ENCODE data around the gene SLC44A5. TPM values are rescaled to one million over a fixed set of nuclear protein-coding genes. Genes with fewer than 3 reads are reported as not detected.

SLC44A5 gene
- total and polyA plus RNA-seq, 4 donors: 0.13 to 1.1 (median 0.22) TPM

DNA sequence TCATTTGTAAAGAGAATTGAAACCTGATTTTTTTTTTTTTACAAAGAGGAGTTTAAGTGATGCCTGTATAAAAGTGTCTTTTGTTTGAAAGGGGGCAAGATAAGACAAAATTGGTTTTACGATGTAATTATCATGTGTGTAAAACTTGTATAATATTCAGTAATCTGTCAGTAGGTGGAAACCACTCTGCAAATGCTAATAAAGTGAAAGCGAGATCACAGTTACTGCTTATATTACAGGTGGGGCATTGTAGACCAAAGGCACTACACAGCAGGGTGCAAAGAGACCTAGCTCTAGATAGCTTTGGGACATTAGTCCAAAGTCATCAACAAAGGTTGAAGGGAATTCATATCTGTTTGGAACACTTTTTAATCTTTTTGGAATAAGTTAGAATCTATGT lies 302.5 kb downstream of the SLC44A5 start:
- H3K9me3 ChIP-seq (ENCODE audit: control insufficient read depth in 4 of 4, low read length in 3 of 4): no peaks in the 10 kb centered on the region
- H3K4me1 ChIP-seq (ENCODE audit: control insufficient read depth in 4 of 4, insufficient read depth in 4 of 4, low read length in 3 of 4): no peaks in the 10 kb centered on the region
- no peak overlapping the region for H3K27ac ChIP-seq (ENCODE audit: low read depth in 1 of 2, low read length in 2 of 2)
- H3K36me3 ChIP-seq (ENCODE audit: control insufficient read depth in 4 of 4, insufficient read depth in 3 of 4, low read depth in 1 of 4, low read length in 3 of 4): no peaks in the 10 kb centered on the region
- WGBS: 76% methylated on average over 2 of the region's 2 CpGs
- no peak overlapping the region for H3K9ac ChIP-seq (ENCODE audit: low read depth in 1 of 2, low read length in 2 of 2)
- no peak for TF ChIP-seq YY1 (IDR thresholded peaks at IDR 0.05)
- TF ChIP-seq RXRA (IDR thresholded peaks at IDR 0.05): no peak
- no peak for TF ChIP-seq RAD21 (IDR thresholded peaks at IDR 0.05)
- no peak for TF ChIP-seq FOXA1 (IDR thresholded peaks at IDR 0.05)
- TF ChIP-seq EGR1 (IDR thresholded peaks at IDR 0.05; ENCODE audit: low read depth in 2 of 2): no peak
- TF ChIP-seq FOXA2 (IDR thresholded peaks at IDR 0.05): no peak
- TF ChIP-seq, protein P1, sequence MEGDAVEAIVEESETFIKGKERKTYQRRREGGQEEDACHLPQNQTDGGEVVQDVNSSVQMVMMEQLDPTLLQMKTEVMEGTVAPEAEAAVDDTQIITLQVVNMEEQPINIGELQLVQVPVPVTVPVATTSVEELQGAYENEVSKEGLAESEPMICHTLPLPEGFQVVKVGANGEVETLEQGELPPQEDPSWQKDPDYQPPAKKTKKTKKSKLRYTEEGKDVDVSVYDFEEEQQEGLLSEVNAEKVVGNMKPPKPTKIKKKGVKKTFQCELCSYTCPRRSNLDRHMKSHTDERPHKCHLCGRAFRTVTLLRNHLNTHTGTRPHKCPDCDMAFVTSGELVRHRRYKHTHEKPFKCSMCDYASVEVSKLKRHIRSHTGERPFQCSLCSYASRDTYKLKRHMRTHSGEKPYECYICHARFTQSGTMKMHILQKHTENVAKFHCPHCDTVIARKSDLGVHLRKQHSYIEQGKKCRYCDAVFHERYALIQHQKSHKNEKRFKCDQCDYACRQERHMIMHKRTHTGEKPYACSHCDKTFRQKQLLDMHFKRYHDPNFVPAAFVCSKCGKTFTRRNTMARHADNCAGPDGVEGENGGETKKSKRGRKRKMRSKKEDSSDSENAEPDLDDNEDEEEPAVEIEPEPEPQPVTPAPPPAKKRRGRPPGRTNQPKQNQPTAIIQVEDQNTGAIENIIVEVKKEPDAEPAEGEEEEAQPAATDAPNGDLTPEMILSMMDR (IDR thresholded peaks at IDR 0.05; ENCODE audit: low read depth, low read length, missing input control): no peak
- TF ChIP-seq, protein P2, sequence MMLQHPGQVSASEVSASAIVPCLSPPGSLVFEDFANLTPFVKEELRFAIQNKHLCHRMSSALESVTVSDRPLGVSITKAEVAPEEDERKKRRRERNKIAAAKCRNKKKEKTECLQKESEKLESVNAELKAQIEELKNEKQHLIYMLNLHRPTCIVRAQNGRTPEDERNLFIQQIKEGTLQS (IDR thresholded peaks at IDR 0.05): no peak
- DNase-seq (ENCODE audit: low spot score): no peak
- H3K27me3 ChIP-seq (ENCODE audit: control insufficient read depth in 4 of 4, insufficient read depth in 4 of 4, low read length in 3 of 4): peaks cover 0 to 3% (median 0%) of the 10 kb centered on the region in 4 donors
- H3K4me3 ChIP-seq (ENCODE audit: low read depth in 1 of 3, low read length in 3 of 3): no peak overlapping the region

DNA sequence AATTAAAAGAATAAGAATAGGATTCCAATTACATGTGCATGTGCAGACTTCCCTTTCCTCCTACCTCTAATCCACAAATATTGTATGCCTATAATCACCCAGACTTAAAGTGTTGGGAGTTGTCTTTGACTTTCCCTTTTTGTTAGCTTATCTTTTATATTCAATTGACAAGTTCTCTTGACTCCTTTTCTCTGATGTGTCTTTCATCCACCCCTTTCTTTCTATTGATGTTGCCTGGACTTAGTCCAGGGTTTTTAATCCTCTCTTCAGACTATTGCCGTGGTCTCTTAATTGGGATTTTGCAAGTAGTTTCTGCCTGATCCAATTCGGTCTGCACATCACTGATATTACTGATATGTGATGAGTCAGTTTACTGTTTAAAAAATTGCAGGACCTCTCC lies 305.9 kb downstream of the SLC44A5 start:
- WGBS: 90% methylated on average over 2 of the region's 2 CpGs
- no peak overlapping the region for H3K4me3 ChIP-seq (ENCODE audit: low read depth in 1 of 3, low read length in 3 of 3)
- no peak overlapping the region for H3K9ac ChIP-seq (ENCODE audit: low read depth in 1 of 2, low read length in 2 of 2)
- H3K27me3 ChIP-seq (ENCODE audit: control insufficient read depth in 4 of 4, insufficient read depth in 4 of 4, low read length in 3 of 4): peaks cover 0 to 3% (median 0%) of the 10 kb centered on the region in 4 donors
- TF ChIP-seq SP1 (IDR thresholded peaks at IDR 0.05) (no peak), YY1 (IDR thresholded peaks at IDR 0.05) (no peak)
- TF ChIP-seq, protein P2 (IDR thresholded peaks at IDR 0.05): no peak
- no peak for DNase-seq (ENCODE audit: low spot score)
- no peaks in the 10 kb centered on the region for H3K36me3 ChIP-seq (ENCODE audit: control insufficient read depth in 4 of 4, insufficient read depth in 3 of 4, low read depth in 1 of 4, low read length in 3 of 4)
- H3K4me1 ChIP-seq (ENCODE audit: control insufficient read depth in 4 of 4, insufficient read depth in 4 of 4, low read length in 3 of 4): no peaks in the 10 kb centered on the region
- no peak overlapping the region for H3K27ac ChIP-seq (ENCODE audit: low read depth in 1 of 2, low read length in 2 of 2)
- no peaks in the 10 kb centered on the region for H3K9me3 ChIP-seq (ENCODE audit: control insufficient read depth in 4 of 4, low read length in 3 of 4)

DNA sequence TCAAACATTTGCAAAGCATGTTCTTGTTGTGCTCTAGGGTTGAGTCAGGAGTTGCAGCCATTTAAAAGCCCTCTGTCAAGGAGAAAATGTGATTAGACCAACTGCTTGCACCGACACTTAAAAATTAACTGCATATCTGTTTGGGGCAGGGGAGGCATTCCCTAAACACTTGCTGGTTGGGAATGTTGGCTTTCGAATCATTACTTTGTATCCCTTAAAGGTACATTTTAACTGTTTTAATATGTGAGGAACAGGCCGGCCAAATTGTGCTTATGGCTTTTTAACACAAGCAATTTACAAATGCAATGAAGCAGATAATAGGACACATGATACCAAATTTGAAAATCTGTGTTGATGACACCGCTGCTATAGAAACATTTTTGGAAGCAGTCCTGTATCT lies 317.6 kb downstream of the SLC44A5 start:
- TF ChIP-seq RAD21 (IDR thresholded peaks at IDR 0.05): no peak
- TF ChIP-seq, protein P1 (IDR thresholded peaks at IDR 0.05; ENCODE audit: low read depth, low read length, missing input control): no peak
- no peak for TF ChIP-seq RXRA (IDR thresholded peaks at IDR 0.05)
- no peak for TF ChIP-seq FOXA1 (IDR thresholded peaks at IDR 0.05)
- no peak for TF ChIP-seq GABPA (IDR thresholded peaks at IDR 0.05 in 1 of 2, conservative IDR thresholded peaks at IDR 0.05 in 1 of 2)
- no peak for TF ChIP-seq FOXA2 (IDR thresholded peaks at IDR 0.05)
- no peak for TF ChIP-seq HNF4A (conservative IDR thresholded peaks at IDR 0.05)
- TF ChIP-seq ZBTB33 (IDR thresholded peaks at IDR 0.05): no peak
- TF ChIP-seq, protein P3, sequence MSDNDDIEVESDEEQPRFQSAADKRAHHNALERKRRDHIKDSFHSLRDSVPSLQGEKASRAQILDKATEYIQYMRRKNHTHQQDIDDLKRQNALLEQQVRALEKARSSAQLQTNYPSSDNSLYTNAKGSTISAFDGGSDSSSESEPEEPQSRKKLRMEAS (IDR thresholded peaks at IDR 0.05): no peak
- TF ChIP-seq EGR1 (IDR thresholded peaks at IDR 0.05; ENCODE audit: low read depth in 2 of 2): no peak
- TF ChIP-seq TAF1 (conservative IDR thresholded peaks at IDR 0.05): no peak
- TF ChIP-seq NR2F2 (IDR thresholded peaks at IDR 0.05): no peak
- TF ChIP-seq JUND (IDR thresholded peaks at IDR 0.05): no peak
- TF ChIP-seq HNF4G (IDR thresholded peaks at IDR 0.05): no peak
- TF ChIP-seq, protein P2 (IDR thresholded peaks at IDR 0.05): no peak
- no peak for DNase-seq (ENCODE audit: low spot score)
- Histone ChIP-seq H3K9ac (ENCODE audit: low read depth in 1 of 2, low read length in 2 of 2) (no peak overlapping the region), H3K36me3 (ENCODE audit: control insufficient read depth in 4 of 4, insufficient read depth in 3 of 4, low read depth in 1 of 4, low read length in 3 of 4) (no peaks in the 10 kb centered on the region), H3K4me3 (ENCODE audit: low read depth in 1 of 3, low read length in 3 of 3) (no peak overlapping the region), H3K27ac (ENCODE audit: low read depth in 1 of 2, low read length in 2 of 2) (no peak overlapping the region), H3K27me3 (ENCODE audit: control insufficient read depth in 4 of 4, insufficient read depth in 4 of 4, low read length in 3 of 4) (no peaks in the 10 kb centered on the region), H3K4me1 (ENCODE audit: control insufficient read depth in 4 of 4, insufficient read depth in 4 of 4, low read length in 3 of 4) (no peaks in the 10 kb centered on the region), H3K9me3 (ENCODE audit: control insufficient read depth in 4 of 4, low read length in 3 of 4) (no peaks in the 10 kb centered on the region)
- WGBS: 63% methylated on average over 4 of the region's 4 CpGs
